SH-SY5Y (cell line): ENCODE measurements around the gene TENT4A.

ENCODE experiments used
- GATA2 ChIP-seq: IDR thresholded peaks from 2 replicates; pipeline ENCODE4 v1.6.1; 2011; ENCODE audit warnings: mild to moderate bottlenecking, low read depth, low read length
- GATA3 ChIP-seq: IDR thresholded peaks from 2 replicates; pipeline ENCODE4 v1.6.1; 2011; ENCODE audit warnings: low read depth, mild to moderate bottlenecking, low read length, moderate library complexity

- TF ChIP-seq GATA2, result no peak
- TF ChIP-seq GATA3, result no peak
These were observed 46.2 kb downstream of the TENT4A start for GRCh38 chr5:6759401-6759800.
